NCI-H146 (cell line): ENCODE measurements around the gene ENOX2.
"Not testable (repeated sequence)": the region's sequence is repeated elsewhere in the genome, so short reads cannot be mapped to it uniquely, and the experiment has no call there.

Source experiments
- DNase-seq: peaks from one replicate; lab custom pipeline; 2025; lab: John Stamatoyannopoulos, UW

ENOX2 gene

GRCh38 chrX:130746709-130747342 is 156.2 kb downstream of the ENOX2 start:
- no peak for DNase-seq

- no peak for DNase-seq
Observed at GRCh38 chrX:130746077-130746476, 156.9 kb downstream of the ENOX2 start.

- DNase-seq = no peak
Observed at GRCh38 chrX:130741584-130741983, 161.4 kb downstream of the ENOX2 start.

DNA sequence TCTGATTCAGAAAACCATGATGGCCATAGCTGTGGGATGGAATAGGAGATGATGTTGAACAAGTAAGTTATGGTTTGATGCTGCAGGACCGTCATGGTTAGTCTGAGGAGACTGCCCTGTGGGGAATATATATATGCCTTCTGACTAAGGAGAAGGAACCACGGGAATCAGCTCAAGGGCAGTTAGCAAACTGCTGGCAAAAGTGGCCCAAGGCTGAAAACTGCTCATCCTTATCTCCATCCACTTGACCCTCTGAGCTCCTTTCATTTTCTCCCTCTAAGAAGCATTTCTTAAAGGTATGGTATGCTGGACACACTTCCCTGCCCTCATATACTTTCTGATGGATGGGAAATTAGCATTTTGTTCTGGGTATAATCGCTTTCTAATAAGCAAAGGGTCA is 161.9 kb downstream of the ENOX2 start:
- no peak for DNase-seq

GRCh38 chrX:130738638-130739195 is 164.3 kb downstream of the ENOX2 start:
- peak; percentile 5 for DNase-seq

DNA sequence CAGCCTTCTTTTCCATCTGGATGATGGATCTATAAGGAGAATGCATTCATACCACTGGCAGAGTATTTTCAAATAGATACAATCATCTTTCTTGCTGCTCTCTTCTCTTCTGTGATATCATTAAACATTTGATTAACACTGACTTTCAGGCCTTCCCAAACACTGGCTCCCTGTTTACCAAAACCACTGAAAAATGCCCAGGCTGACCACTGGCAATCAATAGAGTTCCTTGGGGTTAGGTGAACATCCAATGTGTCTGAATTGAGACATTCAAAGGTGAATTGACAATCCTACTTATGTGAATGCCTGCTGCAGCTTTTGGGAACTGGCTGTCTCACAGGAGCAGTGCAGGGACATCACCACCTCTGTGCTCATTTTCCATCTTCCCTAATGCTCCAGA is 168.3 kb downstream of the ENOX2 start:
- no peak for DNase-seq

GRCh38 chrX:130728208-130728607 is 174.8 kb downstream of the ENOX2 start:
- DNase-seq = no peak

DNA sequence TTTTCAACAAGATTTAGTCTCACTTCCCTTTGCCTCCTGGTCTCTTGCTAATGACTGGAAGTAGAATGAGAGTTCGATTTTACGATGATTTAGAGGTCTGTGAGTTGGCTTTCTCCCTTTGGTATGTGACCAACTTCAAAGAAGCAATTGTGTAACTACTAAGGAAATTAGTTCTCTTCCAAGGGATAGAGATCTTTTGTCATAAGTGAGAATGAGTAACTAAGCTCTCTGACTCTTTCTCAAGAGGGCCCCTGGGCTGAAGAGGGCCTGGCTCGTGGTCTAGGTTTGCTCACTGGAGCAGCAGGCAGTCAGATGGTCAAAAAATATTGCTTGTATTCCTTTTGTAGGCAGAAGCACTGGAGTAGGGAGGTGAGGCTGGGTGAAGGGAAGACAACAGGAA is 176.3 kb downstream of the ENOX2 start:
- DNase-seq = no peak

DNA sequence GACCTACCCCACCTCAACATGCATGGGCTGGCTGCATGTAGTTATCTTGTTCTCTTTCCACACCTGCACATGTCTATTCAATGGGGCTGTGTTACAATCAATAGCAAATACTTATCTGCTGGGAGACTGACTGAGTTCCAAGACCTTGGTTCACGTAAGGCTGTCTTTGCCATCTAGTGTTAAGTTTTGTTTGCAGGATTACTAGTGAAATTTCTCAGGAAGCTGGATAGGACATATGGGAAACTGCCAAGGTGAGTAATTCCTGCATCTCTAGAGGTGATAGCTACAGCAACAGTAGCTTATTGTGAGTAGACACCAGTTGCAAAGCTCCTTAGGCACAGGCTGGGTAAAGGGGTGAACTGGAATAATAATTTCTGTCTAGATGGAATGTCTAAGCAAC is 177.5 kb downstream of the ENOX2 start:
- DNase-seq = no peak

- no peak for DNase-seq
Observed at GRCh38 chrX:130719413-130719812, 183.6 kb downstream of the ENOX2 start.

DNA sequence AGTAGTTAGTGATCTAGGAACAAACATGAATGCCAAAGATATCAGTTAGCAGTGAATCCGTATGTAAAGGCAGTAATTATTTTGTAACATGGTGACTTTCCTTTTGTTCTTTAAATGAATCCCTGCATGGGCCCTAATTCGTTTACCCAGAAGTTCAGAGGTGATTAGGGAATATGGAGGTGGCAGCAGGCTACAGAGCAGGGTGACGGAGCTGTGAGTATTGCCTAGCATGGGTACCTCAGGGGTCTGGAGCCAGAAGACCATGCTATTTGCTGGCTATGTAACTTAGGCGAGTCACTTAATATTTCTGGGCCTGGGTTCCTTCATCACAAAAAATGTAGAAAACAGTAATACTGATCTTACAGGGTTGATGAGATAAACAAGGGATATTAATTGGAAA is 184.9 kb downstream of the ENOX2 start:
- DNase-seq = no peak

DNA sequence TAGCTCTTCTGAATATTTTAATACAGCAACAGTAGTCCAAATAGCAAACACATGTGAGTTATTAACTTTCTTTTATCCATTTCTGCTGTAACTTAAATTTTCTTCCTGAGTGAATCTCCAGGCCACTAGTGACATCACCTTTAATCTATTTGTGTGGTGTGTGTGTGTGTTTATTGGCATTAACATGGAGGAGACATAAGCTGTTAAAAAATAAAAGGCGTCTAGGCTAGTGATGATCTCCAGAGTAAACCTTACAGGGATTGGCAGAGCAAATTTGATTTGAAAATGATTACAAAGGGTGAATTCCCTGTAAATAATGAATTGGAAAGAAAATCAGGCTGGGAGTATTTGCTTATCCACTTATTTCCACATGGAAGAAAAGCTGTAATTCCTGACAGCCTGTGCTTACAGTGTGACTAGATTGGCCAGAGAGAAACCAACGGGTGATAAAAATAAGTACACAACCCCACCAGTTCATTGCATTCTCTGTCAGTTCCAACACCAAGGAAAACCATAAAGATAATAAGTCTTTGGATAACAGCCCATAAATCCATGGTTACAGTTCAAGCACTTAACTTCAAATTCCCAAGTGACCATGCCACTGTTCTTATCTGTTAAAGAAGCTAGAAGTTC is 186.1 kb downstream of the ENOX2 start:
- DNase-seq = no peak

GRCh38 chrX:130716346-130716745 is 186.7 kb downstream of the ENOX2 start:
- no peak for DNase-seq

DNA sequence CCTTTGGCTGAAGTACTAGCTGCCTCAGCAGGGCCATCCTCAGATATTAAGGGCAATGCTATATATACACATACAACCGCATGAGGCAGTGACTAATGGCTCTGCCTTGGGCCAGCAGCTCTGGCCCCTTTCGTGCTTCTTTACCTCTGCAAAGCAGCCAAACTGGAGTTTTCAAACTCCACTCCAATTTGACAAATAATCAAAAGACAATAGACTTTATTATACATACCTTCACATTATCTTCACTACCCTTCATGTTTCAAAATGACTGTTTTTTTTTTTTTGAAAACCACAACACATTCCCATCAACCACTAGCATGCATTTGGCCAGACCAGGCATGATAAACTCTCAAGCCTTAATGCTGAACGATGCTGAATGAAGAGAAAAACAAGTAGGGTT is 187.7 kb downstream of the ENOX2 start:
- DNase-seq = no peak

DNA sequence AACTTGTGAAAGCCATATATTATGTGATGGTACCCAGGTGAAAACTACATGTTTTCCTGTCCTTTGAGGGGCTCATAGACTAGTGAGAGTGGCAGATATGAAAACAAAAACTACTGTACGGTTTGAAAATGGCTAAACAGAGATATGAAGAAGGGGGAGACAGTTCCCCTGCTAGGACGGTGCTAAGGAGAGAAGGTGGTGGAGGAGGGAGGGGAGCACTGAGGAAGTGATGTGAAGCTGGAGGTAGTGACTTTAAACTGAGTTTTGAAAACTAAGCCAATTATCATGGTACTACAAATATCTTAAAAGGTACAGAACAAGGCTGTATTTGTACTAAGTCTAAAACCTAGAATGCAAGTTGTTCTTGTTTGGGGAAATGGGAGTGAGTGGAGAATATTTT is 188.3 kb downstream of the ENOX2 start:
- DNase-seq = no peak

DNA sequence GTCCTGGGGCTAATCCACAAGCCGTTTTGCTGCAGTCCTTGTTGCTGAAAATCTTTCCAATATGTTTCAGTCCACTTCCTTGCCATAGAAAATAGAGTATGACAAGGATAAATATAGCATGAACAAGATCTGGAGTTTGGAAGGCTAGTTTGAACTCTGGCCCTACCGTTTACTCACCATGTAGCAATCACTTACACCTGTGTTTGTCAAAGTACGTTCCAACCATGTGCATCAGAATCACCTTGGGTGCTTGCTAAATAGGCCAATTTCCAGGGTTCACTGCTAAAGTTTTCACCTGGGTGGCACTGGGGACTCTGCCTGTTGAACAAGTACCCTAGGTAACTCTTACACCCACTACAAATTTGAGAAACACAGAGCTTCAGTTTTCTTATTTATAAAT is 188.9 kb downstream of the ENOX2 start:
- no peak for DNase-seq

DNA sequence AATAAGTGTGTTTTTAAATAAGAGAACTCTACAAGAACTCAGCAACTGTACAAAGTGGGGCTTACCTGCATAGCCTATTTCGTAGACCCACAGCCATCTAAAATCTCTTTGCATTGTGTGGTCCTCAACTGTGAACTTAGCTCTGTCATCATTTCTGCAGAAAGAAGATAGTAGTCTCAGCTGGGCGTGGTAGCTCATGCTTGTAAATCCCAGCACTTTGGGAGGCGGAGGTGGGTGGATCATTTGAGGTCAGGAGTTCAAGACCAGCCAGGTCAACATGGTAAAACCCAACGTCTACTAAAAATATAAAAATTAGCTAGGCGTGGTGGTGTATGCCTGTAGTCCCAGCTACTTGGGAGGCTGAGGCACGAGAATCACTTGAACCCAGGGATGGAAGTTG is 193.8 kb downstream of the ENOX2 start:
- not testable (repeated sequence) for DNase-seq

DNA sequence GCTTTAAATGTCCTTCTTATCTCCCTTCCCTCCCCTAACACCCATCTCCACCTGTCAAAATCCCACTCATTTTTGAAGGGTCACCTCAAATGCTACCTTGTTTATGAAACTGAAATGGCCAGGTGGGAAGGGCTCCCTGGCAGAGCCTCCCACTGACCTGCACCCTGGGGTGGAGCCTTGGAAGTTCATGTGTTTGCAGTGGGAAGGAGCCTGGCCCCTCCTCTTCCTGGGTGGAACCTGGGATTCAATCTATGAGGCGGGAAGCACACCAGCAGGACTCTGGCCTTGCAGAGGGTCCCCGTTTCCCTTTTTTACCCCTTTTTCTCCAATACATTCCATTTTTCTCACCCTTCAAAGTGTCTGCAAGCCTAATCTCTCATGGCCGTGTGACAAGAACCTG is 197.4 kb downstream of the ENOX2 start:
- no peak for DNase-seq

DNA sequence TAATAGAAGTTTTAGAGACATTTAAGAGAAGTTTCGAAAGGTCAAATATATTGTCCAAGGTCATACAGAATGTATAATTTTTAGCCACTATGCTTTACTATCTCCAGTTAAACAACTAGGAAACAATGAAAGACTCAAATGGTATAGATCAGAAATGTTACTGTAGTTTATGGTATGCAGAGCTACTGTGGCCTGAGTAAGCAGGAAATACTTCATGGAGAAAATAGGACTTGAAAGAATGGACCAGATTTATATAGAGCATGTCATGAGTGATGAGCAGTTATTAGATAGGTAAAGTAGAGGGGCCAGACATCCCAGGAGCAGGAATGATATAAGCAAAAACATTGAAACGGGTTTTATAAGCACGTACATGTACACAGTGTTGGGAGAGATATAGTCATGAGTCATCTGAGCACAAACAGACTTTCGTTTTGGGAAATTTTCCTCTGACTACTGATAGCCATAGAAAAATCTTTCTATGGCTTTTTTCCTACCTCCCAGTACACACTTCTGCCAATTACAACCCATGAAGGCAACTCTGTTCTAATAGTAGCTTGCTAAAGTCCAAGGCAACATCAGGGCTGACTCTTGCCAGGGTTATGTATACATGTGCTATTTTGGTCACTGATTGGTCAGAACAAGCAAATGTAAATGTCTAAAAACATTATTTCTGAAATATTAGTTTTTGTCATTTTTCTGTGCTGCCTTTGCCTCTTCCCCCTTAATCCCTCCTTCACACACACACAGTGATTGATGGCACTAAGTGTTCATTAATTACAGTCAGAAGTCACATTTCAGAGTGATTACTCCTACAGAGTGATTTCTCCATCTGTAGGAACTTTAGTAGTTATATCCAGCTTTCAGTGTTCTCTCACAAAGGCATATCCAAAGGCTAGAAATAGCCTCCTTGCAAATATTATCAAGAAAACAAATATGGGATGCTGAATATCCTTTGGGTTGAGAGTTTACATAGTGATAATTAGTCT is 198.7 kb downstream of the ENOX2 start:
- DNase-seq = no peak

DNA sequence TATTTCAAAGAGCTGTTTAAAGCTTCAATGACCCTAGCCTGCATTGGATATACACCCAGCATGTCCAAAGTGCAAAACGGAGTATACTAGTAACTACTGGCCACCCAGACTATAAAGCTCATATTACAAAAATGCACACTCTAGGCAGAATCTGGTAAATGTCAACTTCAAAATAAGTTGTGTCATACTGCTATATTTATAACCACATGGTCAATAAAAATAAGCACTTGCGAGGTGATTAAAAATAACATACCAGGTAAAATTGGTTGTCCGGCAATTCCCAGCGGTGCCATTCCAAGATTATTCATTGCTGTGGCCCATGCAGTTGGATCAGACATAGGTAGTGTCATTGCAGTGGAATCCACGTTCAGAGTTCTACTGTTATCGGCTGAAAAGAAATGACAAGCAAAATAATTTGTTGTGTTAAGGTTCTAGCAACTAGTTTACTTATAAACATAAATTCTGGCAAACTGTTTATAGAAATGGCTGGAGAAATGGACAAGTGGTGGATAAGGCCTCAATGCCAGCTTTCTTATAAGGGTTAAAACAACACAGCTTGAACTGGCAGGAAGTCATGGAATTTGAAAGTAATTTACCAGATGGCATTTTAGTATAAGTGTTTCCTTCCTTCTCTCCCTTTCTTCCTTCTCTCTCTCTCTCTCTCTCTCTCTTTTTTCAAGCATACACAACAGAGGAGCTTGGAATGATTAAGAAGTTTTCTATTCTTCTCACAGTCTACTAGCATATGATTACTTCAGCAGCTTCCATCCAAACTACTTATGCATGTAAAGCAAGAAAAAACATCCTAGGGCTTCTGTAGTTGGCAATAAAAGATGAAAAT is 199.9 kb downstream of the ENOX2 start:
- no peak for DNase-seq

GRCh38 chrX:130700629-130701028 is 202.4 kb downstream of the ENOX2 start:
- no peak for DNase-seq

DNA sequence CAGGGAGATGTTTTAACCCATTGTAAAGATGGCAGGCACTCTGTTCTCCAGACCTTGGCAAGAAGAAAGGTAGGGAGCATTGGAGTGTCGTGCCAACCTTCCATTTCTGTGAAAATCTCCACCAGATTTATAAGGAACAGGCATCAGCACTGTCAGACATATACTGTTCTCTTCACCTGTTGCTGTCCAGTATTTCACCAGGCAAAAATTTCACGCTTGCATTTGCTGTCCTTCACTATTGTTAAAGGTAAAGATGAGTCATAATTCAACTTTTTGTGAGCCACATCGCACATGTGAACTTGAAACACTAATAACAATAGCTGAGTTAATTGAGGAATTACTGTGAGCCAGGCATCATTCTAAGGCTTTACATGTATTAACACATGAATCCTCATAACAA is 203.4 kb downstream of the ENOX2 start:
- DNase-seq = no peak
